HepG2 (cell line): Measurements from ENCODE around the gene SLIRP. TPM values are rescaled to one million over a fixed set of nuclear protein-coding genes. Genes with fewer than 3 reads are reported as not detected.

ENCODE experiments used
- ATAC-seq: fragments of 200-7000 bp; cut with Tn5 transposase; 3 replicates; pipeline ENCODE4 v1.9.1; 2020; ENCODE audit warnings: mild to moderate bottlenecking, moderate library complexity
- BruUV-seq: library from RNA; stranded (reverse); fragments of 400-500 nt; replicated peaks from 2 replicates; lab custom pipeline; 2021; lab: Mats Ljungman, UMichigan
- CTCF ChIA-PET: fragments of 300-600 bp; formaldehyde crosslinking; extraction: SDS; loops from one replicate; lab custom pipeline; 2021; ENCODE audit warnings: low total read pairs, inconsistent platforms, low intra/inter-chr PET ratio; lab: Yijun Ruan, JAX
- POLR2A ChIA-PET: fragments of 350-600 bp; sonication (Branson Sonifier 250); formaldehyde crosslinking; loops from one replicate; lab custom pipeline; 2020; ENCODE audit warnings: antibody characterized with exemption, inconsistent platforms; lab: Yijun Ruan, JAX
- DNase-seq: peaks from one replicate; pipeline ENCODE4 v3.0.0-alpha.2; 2015; ENCODE audit warnings: low spot score
- FAIRE-seq: peaks from 3 replicates; lab custom pipeline; 2011; peaks lifted over from hg19 to GRCh38; lab: Jason Lieb, UNC
- H2AFZ ChIP-seq: one replicate; pipeline ENCODE4 v1.6.1; 2011; ENCODE audit warnings: low read length, inconsistent platforms
- H3K27ac ChIP-seq: fragments of 300-600 bp; 3 replicates; pipeline ENCODE4 v1.8.0; 2011; ENCODE audit warnings: mixed run types, mild to moderate bottlenecking, mixed read lengths, low read length, inconsistent platforms; ENCODE audit not compliant: insufficient read depth; ENCODE audit errors: extremely low read length
- H3K27me3 ChIP-seq, 2 experiments: fragments of 200-600 bp in 1 of 2; 2 replicates in 1 of 2; 3 replicates in 1 of 2; pipeline versions ENCODE4 v1.6.0 to v1.8.0; 2011; ENCODE audit warnings: low read length in 2 of 2, mild to moderate bottlenecking in 2 of 2, moderate library complexity in 2 of 2, inconsistent platforms in 1 of 2; ENCODE audit not compliant: insufficient read depth in 2 of 2, control insufficient read depth in 1 of 2
- H3K36me3 ChIP-seq, 2 experiments: fragments of 200-600 bp in 1 of 2; replicated peaks in 1 of 2; 2 replicates in 1 of 2; 3 replicates in 1 of 2; pipeline versions ENCODE4 v1.5.1 to v1.8.0; 2011; ENCODE audit warnings: low read length in 2 of 2, inconsistent platforms in 1 of 2; ENCODE audit not compliant: insufficient read depth in 2 of 2, control insufficient read depth in 1 of 2
- H3K4me1 ChIP-seq: 2 replicates; pipeline ENCODE4 v1.5.1; 2012; ENCODE audit warnings: low read length, inconsistent platforms; ENCODE audit not compliant: insufficient read depth
- H3K4me2 ChIP-seq: 2 replicates; pipeline ENCODE4 v1.6.0; 2011; ENCODE audit warnings: low read depth, low read length, inconsistent platforms
- H3K4me3 ChIP-seq, 3 experiments: fragments of 200-600 bp in 1 of 3; sonication (generic), shearing (Covaris generic) in 1 of 3; replicated peaks in 1 of 3; 2 replicates each; pipeline ENCODE4 v1.5.1; 2011 to 2016; ENCODE audit warnings: low read length in 3 of 3, inconsistent platforms in 2 of 3, low read depth in 2 of 3, mild to moderate bottlenecking in 2 of 3, control low read depth in 1 of 3, mixed read lengths in 1 of 3; ENCODE audit not compliant: insufficient read depth in 1 of 3
- H3K79me2 ChIP-seq: one replicate; pipeline ENCODE4 v1.6.1; 2011; ENCODE audit warnings: low read length, inconsistent platforms; ENCODE audit not compliant: insufficient read depth
- H3K9ac ChIP-seq: 2 replicates; pipeline ENCODE4 v1.6.0; 2011; ENCODE audit warnings: mild to moderate bottlenecking, low read depth, low read length, inconsistent platforms; ENCODE audit not compliant: insufficient read depth
- H3K9me3 ChIP-seq: 2 replicates; pipeline ENCODE4 v1.5.1; 2012; ENCODE audit warnings: mild to moderate bottlenecking, low read length
- H4K20me1 ChIP-seq: 2 replicates; pipeline ENCODE4 v1.6.0; 2011; ENCODE audit warnings: inconsistent platforms, mild to moderate bottlenecking, low read length, moderate library complexity; ENCODE audit not compliant: insufficient read depth
- HOXD1 ChIP-seq: sonication (generic); formaldehyde crosslinking; IDR thresholded peaks from 2 replicates; pipeline ENCODE4 v1.5.0; 2020; ENCODE audit warnings: missing genetic modification reagents
- RBM39 ChIP-seq: fragments of 200-400 bp; formaldehyde crosslinking; IDR thresholded peaks from one replicate; pipeline ENCODE4 v1.6.1; 2018; ENCODE audit warnings: antibody characterized with exemption, mild to moderate bottlenecking, low read depth, low read length; ENCODE audit not compliant: poor library complexity, severe bottlenecking
- RXRA ChIP-seq: sonication (generic); formaldehyde crosslinking; IDR thresholded peaks from 2 replicates; pipeline ENCODE4 v1.5.1; 2020; ENCODE audit warnings: missing genetic modification reagents
- SMAD1 ChIP-seq: sonication (generic); formaldehyde crosslinking; IDR thresholded peaks from 2 replicates; pipeline ENCODE4 v1.4.0; 2020; ENCODE audit warnings: missing genetic modification reagents, low read depth, mild to moderate bottlenecking, borderline replicate concordance
- ZNF280D ChIP-seq: sonication (generic); formaldehyde crosslinking; IDR thresholded peaks from 2 replicates; pipeline ENCODE4 v1.5.1; 2020; ENCODE audit warnings: mild to moderate bottlenecking, missing genetic modification reagents
- ZNF331 ChIP-seq: sonication (generic); formaldehyde crosslinking; IDR thresholded peaks from 2 replicates; pipeline ENCODE4 v1.4.0; 2020; ENCODE audit warnings: missing genetic modification reagents
- WGBS: methylation state at CpG from one replicate; pipeline ENCODE4 v1.1.6; 2017; ENCODE audit warnings: low lambda C conversion rate; 5-methylcytosine and 5-hydroxymethylcytosine counted together
- in situ Hi-C: cut with HindIII; loops from 2 replicates; pipeline ENCODE4 v1.10.0; 2017; ENCODE audit warnings: low pct_unique_long_range_greater_than_20kb; ENCODE audit not compliant: extremely low pct_ligation_motif_present
- intact Hi-C: fragments of 100-400 bp; cut with micrococcal nuclease; formaldehyde crosslinking; loops from one replicate; pipeline ENCODE4 v1.10.0; 2022; ENCODE audit not compliant: unreplicated experiment
- polyA plus RNA-seq, 8 experiments: library from polyadenylated mRNA; depleted of rRNA in 3 of 8; stranded (reverse) in 7 of 8; unstranded in 1 of 8; fragments of >200 nt; fragmentation: Illumina TruSeq in 4 of 8; extraction: Trizol in 4 of 8; gene quantifications; 2 replicates each; pipeline versions ENCODE4 v1.2.1 to v1.2.3, GENCODE V29; 2011 to 2016; ENCODE audit warnings: low read depth in 4 of 8, missing spikeins in 1 of 8, mixed read lengths in 1 of 8; ENCODE audit not compliant: insufficient read depth in 1 of 8
- total RNA-seq, 5 experiments: library from RNA; depleted of rRNA; stranded (reverse); fragments of >200 nt; fragmentation: Illumina TruSeq; extraction: Trizol; gene quantifications; 2 replicates each; pipeline ENCODE4 v1.2.3, GENCODE V29; 2016; ENCODE audit warnings: low read depth in 1 of 5

SLIRP gene
- total and polyA plus RNA-seq, 2 of the 13 experiments (the other 11 are each of a cell fraction or from before 2014, with no cell fraction given) = 281 to 548 TPM

DNA sequence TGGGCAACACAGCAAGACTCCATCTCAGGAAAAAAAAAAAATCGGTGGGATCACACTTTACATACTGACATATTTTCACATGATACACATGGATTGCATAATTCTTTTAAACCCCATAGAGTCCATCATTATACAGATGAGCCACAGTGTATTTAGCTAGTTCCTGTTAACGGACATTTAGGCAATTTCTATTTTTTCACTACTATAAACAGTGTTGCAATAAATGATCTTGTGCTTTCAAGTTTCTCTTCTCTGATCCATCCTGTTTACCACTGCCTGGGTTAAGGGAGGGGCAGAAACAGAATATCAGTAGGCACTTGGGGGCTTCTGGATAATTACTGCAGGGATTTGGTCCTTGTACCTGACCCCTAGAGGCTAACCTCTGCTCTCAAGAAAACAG lies 48.1 kb upstream of the SLIRP start:
- intact Hi-C loops = no loop called here
- CTCF ChIA-PET = no interaction called here
- peaks cover 17% of the 10 kb centered on the region for H3K4me1 ChIP-seq
- H3K9me3 ChIP-seq = no peaks in the 10 kb centered on the region
- in situ Hi-C loops = loop anchor here (5.0 kb wide), 2 partner anchors 47 to 157 kb away; partner anchors contain the start of genes ALKBH1 and SLIRP
- H3K9ac ChIP-seq = no peak overlapping the region
- H3K79me2 ChIP-seq = no peaks in the 10 kb centered on the region
- no peaks in the 10 kb centered on the region; a peak in 1 of 5 replicates for H3K27me3 ChIP-seq
- H4K20me1 ChIP-seq = no peaks in the 10 kb centered on the region
- H3K36me3 ChIP-seq = no peaks in the 10 kb centered on the region
- BruUV-seq = no TSS peak
- no peak overlapping the region for H2AFZ ChIP-seq
- H3K4me3 ChIP-seq = no peak overlapping the region
- 0% methylated on average over 2 of the region's 2 CpGs for WGBS
- DNase-seq = no peak
- POLR2A ChIA-PET = no interaction called here
- ATAC-seq = no peak
- H3K27ac ChIP-seq = no peak overlapping the region
- no peak overlapping the region for H3K4me2 ChIP-seq
- FAIRE-seq = no peak
- no peak for TF ChIP-seq HOXD1
- no peak for TF ChIP-seq RBM39
- no peak for TF ChIP-seq ZNF331
- no peak for TF ChIP-seq RXRA (CRISPR knock-in tag)
- no peak for TF ChIP-seq SMAD1 (CRISPR knock-in tag)
- no peak for TF ChIP-seq ZNF280D (CRISPR knock-in tag)
